Activated CD8-positive, alpha-beta T cell treated with anti-CD3 and anti-CD28 coated beads, Interleukin-2, amount 10 ng/mL, durations not matched to agents 7 days and 5 days (primary cell): ENCODE results near the gene FTSJ3. TPM values are rescaled to one million over a fixed set of nuclear protein-coding genes. Genes with fewer than 3 reads are reported as not detected.
A peak's percentile ranks its signal among the peaks of the same experiment; 100 is the strongest.
"Not testable (repeated sequence)": the region's sequence is repeated elsewhere in the genome, so short reads cannot be mapped to it uniquely, and the experiment has no call there.

Experiments used
- ATAC-seq: fragments of 150-1000 bp; cut with Tn5 transposase; one replicate; pipeline ENCODE4 v1.10.0; 2021; ENCODE audit warnings: moderate library complexity
- CTCF ChIA-PET: fragments of 350-600 bp; sonication (Branson Sonifier 250); formaldehyde crosslinking; loops from one replicate; lab custom pipeline; 2021; ENCODE audit warnings: antibody characterized with exemption; lab: Charles Lee
- POLR2A ChIA-PET: fragments of 350-600 bp; sonication (Branson Sonifier 250); formaldehyde crosslinking; loops from one replicate; lab custom pipeline; 2021; ENCODE audit warnings: antibody characterized with exemption; lab: Charles Lee
- DNase-seq: peaks from one replicate; pipeline ENCODE4 v3.0.0-alpha.2; 2020
- H3K27ac Mint-ChIP-seq: one replicate; pipeline ENCODE4 v1.8.0; 2021; ENCODE audit warnings: mild to moderate bottlenecking, mixed read lengths
- H3K27me3 Mint-ChIP-seq: one replicate; pipeline ENCODE4 v1.8.0; 2021; ENCODE audit warnings: low read depth, mixed read lengths
- H3K36me3 Mint-ChIP-seq: one replicate; pipeline ENCODE4 v1.8.0; 2021; ENCODE audit warnings: low read depth, mixed read lengths
- H3K4me1 Mint-ChIP-seq: one replicate; pipeline ENCODE4 v1.8.0; 2021; ENCODE audit warnings: low read depth, mixed read lengths
- H3K4me3 Mint-ChIP-seq: one replicate; pipeline ENCODE4 v1.8.0; 2021; ENCODE audit warnings: mild to moderate bottlenecking, mixed read lengths
- H3K9me3 Mint-ChIP-seq: one replicate; pipeline ENCODE4 v1.8.0; 2022; ENCODE audit warnings: mixed read lengths; ENCODE audit not compliant: insufficient read depth
- total RNA-seq, 2 experiments: library from RNA; stranded (reverse); gene quantifications; one replicate each; pipeline ENCODE4 v1.2.3, GENCODE V29; 2021

The FTSJ3 gene
- total RNA-seq, 2 experiments from 2014 or later = 58.7 to 62.2 TPM

DNA sequence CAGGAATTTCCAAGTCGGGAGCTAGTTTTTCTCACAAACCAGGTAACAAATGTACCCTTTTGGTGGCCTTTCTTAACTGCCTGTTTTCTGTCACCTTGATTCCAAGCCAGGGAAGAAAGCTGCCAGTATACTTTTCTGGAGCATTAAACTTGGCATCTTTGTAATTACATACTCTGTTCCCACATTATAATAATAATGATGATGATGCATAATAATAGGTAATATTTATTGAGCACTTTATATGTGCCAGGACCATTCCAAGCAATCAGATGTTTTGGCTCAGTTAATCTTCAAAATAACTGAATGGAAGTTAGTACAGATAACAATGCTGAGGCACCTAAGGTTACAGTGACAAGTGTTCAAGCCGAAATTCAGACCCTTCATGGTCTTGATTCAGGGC is 11.3 kb downstream of the FTSJ3 start:
- ChIA-PET POLR2A (interaction anchor here (0.8 kb wide), 1 partner anchor 118 kb away, joined by 3 read pairs; no protein-coding TSS in a partner anchor), CTCF (interaction anchor here (1.2 to 1.6 kb wide), 2 partner anchors 12 to 19 kb away, joined by 4 to 6 read pairs; no protein-coding TSS in a partner anchor)
- no peaks in the 10 kb centered on the region for H3K27me3 Mint-ChIP-seq
- no peak overlapping the region for H3K4me3 Mint-ChIP-seq
- ATAC-seq (no peak), DNase-seq (no peak)
- H3K27ac Mint-ChIP-seq = no peak overlapping the region
- H3K36me3 Mint-ChIP-seq = peaks cover 86% of the 10 kb centered on the region
- H3K9me3 Mint-ChIP-seq = no peaks in the 10 kb centered on the region
- H3K4me1 Mint-ChIP-seq = peaks cover 7% of the 10 kb centered on the region

DNA sequence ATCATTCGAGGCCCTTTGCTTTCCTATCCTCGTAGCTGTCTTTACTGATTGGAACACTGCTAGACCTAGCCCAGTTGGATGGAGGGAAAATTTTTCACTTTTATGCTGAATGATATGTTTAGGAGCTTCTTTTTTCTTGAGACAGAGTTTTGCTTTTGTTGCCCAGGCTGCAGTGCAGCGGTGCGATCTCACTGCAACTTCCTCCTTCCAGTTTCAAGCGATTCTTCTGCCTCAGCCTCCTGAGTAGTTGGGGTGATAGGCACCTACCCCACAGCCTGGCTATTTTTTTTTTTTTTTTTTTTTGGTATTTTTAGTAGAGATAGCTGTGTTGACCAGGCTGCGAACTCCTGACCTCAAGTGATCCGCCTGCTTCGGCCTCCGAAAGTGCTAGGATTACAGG is 17.5 kb downstream of the FTSJ3 start:
- Mint-ChIP-seq H3K4me1 (no peaks in the 10 kb centered on the region), H3K36me3 (peaks cover 78% of the 10 kb centered on the region), H3K27ac (no peak overlapping the region), H3K27me3 (no peaks in the 10 kb centered on the region), H3K4me3 (no peak overlapping the region), H3K9me3 (no peaks in the 10 kb centered on the region)
- CTCF ChIA-PET = interaction anchor here (0.9 to 1.4 kb wide), 5 partner anchors 18 to 111 kb away, joined by 3 to 5 read pairs (median 4); no protein-coding TSS in a partner anchor
- POLR2A ChIA-PET = interaction anchor here (1.1 to 1.2 kb wide), 3 partner anchors 11 to 68 kb away, joined by 4 read pairs; no protein-coding TSS in a partner anchor
- DNase-seq (no peak), ATAC-seq (no peak)

DNA sequence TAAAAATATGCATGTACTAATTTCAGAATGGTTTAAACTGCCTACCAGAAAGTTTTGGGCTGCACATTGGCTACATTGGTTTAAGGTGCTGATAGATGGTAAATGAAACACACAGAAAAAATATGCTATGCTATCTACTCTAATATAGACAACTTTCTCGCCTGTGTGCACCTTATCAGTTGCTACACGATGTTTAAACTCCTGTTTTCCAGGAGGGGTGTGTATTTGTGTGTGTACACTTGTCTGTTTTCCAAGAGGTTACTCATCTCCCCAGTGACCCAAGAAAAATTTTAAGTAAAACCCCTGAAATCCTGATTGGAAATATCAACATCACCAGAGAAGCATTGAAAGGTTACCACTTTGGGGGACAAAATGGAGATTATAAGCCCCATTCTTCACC is 21.9 kb downstream of the FTSJ3 start:
- Mint-ChIP-seq H3K27ac (no peak overlapping the region), H3K4me1 (no peaks in the 10 kb centered on the region), H3K9me3 (no peaks in the 10 kb centered on the region), H3K27me3 (no peaks in the 10 kb centered on the region), H3K4me3 (no peak overlapping the region), H3K36me3 (peaks cover 63% of the 10 kb centered on the region)
- ChIA-PET POLR2A (no interaction called here), CTCF (no interaction called here)
- no peak for DNase-seq
- ATAC-seq = no peak

DNA sequence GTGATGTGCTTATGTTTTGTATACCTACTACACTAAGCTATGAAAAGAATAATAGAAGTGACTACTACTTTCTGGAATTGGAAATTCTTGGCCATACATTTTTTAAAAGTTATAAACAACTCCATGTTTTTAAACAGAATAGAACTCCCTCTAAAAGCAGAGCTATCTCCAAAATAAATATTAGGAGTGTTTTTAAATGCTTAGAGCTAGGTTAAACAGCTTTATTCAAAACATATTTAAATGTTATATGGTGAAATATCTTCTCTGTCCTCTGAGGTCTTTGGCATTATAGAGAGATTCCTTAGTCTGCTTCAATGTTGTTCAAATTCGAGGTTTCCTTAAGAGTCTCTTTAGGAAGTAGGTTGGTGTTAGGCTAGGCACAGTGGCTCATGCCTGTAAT is 23.1 kb downstream of the FTSJ3 start:
- ChIA-PET POLR2A (interaction anchor here (0.9 to 1.5 kb wide), 2 partner anchors 17 to 29 kb away, joined by 3 to 5 read pairs; partner anchors contain the start of gene DDX42), CTCF (interaction anchor here (1.3 to 1.5 kb wide), 2 partner anchors 24 to 107 kb away, joined by 3 to 4 read pairs; no protein-coding TSS in a partner anchor)
- Mint-ChIP-seq H3K36me3 (peaks cover 63% of the 10 kb centered on the region), H3K27me3 (no peaks in the 10 kb centered on the region), H3K4me3 (no peak overlapping the region), H3K4me1 (no peaks in the 10 kb centered on the region), H3K27ac (no peak overlapping the region), H3K9me3 (no peaks in the 10 kb centered on the region)
- no peak for ATAC-seq
- no peak for DNase-seq

DNA sequence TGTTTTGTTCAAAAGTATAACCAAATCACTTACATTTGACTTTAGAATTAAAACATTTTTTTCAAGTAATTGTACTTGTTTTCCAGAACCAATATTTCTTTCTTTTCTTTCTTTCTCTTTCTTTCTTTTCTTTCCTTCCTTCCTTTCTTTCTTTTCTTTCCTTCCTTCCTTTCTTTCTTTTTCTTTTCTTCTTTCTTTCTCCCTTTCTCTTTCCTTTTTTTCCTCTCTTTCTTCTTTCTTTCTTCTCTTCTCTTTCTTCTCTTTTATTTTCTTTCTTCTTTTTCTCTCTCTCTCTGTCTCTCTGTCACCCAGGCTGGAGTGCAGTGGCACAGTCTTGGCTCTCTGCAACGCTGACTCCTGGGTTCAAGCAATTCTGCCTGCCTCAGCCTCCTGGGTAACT is 26.7 kb downstream of the FTSJ3 start:
- H3K27ac Mint-ChIP-seq = no peak overlapping the region
- H3K9me3 Mint-ChIP-seq = no peaks in the 10 kb centered on the region
- POLR2A ChIA-PET = interaction anchor here (1.1 kb wide), 1 partner anchor 9 kb away, joined by 3 read pairs; no protein-coding TSS in a partner anchor
- no peak overlapping the region for H3K4me3 Mint-ChIP-seq
- H3K4me1 Mint-ChIP-seq = no peaks in the 10 kb centered on the region
- no peak for DNase-seq
- no peak for ATAC-seq
- CTCF ChIA-PET = no interaction called here
- H3K36me3 Mint-ChIP-seq = peaks cover 63% of the 10 kb centered on the region
- H3K27me3 Mint-ChIP-seq = no peaks in the 10 kb centered on the region

DNA sequence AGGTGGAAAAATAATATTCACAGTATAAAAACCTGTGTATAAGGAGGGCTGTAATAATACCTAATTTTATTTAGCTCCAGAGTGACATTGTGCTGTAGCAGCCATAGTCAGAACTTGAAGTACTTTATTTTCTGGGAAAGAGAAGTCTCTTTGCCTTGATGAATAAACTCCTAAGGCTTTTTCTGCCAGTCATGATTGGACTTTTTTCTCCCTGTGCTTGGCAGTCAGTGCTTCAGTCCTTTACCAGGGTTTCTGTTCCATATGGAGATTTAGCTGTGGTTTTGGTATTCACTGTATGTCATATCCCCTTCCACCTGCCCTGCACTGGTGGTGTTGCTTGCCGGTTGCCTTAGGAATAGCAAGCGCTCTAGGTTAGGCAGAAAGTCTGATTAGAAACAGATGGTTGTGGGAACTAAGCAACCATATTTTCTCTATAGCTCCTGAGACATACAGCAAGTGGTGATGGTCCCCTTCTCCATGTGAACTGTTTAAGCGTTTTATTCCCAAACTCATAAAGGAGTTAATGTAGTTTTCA is 28.8 kb downstream of the FTSJ3 start:
- Mint-ChIP-seq H3K4me3 (no peak overlapping the region), H3K36me3 (peaks cover 73% of the 10 kb centered on the region), H3K27ac (no peak overlapping the region), H3K9me3 (no peaks in the 10 kb centered on the region), H3K27me3 (no peaks in the 10 kb centered on the region), H3K4me1 (no peaks in the 10 kb centered on the region)
- DNase-seq (no peak), ATAC-seq (no peak)
- ChIA-PET CTCF (interaction anchor here (0.6 kb wide), 1 partner anchor 50 kb away, joined by 3 read pairs; no protein-coding TSS in a partner anchor), POLR2A (no interaction called here)

DNA sequence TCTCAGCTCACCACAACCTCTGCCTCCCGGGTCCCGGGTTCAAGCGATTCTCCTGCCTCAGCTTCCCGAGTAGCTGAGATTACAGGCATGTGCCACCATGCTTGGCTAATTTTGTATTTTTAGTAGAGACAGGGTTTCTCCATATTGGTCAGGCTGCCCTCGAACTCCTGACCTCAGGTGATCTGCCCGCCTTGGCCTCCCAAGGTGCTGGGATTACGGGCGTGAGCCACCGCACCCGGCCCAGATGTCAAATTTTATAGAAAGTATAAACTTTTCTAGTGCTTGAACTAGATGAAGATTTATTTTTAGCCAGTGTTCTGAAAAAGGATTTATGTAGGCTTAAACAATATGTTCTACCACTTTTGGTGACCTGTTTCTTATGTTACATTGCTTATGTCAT is 31.1 kb downstream of the FTSJ3 start:
- H3K27me3 Mint-ChIP-seq, ATAC-seq, H3K4me3 Mint-ChIP-seq, H3K4me1 Mint-ChIP-seq, DNase-seq, H3K27ac Mint-ChIP-seq, POLR2A ChIA-PET, H3K9me3 Mint-ChIP-seq: not testable (repeated sequence)
- CTCF ChIA-PET = interaction anchor here (1.5 kb wide), 1 partner anchor 38 kb away, joined by 6 read pairs; no protein-coding TSS in a partner anchor
- peaks cover 72% of the 10 kb centered on the region for H3K36me3 Mint-ChIP-seq

DNA sequence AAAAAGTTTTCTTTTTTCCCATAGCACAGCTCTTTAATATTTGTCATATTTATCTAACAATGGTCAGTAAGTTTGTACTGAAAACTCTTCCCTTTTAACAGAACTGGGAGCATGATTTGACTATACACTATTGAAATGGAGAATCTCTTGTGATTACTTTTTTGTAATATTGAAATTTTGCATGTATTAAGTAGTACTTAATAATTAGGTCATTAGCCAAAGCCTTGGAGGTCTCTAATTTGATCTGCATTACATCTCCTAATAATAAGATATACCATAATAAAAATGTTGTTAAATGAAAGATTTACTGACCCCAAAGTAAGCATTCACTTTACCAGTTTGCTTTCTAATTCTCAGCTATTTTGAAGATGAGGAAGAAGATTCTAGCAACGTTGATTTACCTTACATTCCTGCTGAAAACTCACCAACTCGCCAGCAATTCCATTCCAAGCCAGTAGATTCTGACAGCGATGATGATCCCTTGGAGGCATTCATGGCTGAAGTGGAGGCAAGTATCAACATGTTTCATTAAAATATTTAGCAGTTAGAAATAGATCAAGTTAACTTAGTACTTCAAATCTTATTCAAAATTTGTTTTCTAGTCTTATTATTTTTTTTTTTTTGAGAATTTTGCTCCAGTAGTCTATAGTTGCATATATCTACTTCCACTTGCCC is 35.3 kb downstream of the FTSJ3 start:
- Mint-ChIP-seq H3K36me3 (peaks cover 53% of the 10 kb centered on the region), H3K4me1 (no peaks in the 10 kb centered on the region), H3K4me3 (no peak overlapping the region), H3K27me3 (no peaks in the 10 kb centered on the region), H3K9me3 (no peaks in the 10 kb centered on the region), H3K27ac (no peak overlapping the region)
- ChIA-PET POLR2A (interaction anchor here (1.4 kb wide), 1 partner anchor 8 kb away, joined by 3 read pairs; no protein-coding TSS in a partner anchor), CTCF (no interaction called here)
- DNase-seq = no peak
- ATAC-seq = no peak

DNA sequence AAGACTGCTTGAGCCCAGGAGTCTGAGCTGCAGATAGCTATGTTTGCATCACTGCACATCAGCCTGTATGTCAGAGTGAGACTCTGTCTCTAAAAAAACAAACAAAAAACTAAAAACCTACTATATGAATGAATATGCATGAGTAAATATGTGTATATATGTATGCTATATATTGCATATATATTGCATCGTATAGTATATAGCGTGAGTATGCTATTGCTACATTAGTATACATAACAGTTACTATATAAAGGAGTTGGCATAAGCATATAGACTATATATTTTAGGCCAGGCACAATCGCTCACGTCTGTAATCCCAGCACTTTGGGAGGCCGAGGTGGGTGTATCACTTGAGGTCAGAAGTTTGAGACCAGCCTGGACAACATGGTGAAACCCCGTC is 37.4 kb downstream of the FTSJ3 start:
- peak; percentile 14 for DNase-seq
- H3K4me1 Mint-ChIP-seq = peaks cover 4% of the 10 kb centered on the region
- POLR2A ChIA-PET = no interaction called here
- no peaks in the 10 kb centered on the region for H3K9me3 Mint-ChIP-seq
- ATAC-seq = no peak
- H3K27ac Mint-ChIP-seq = no peak overlapping the region
- no peaks in the 10 kb centered on the region for H3K27me3 Mint-ChIP-seq
- H3K4me3 Mint-ChIP-seq = no peak overlapping the region
- peaks cover 41% of the 10 kb centered on the region for H3K36me3 Mint-ChIP-seq
- CTCF ChIA-PET = interaction anchor here (1.2 kb wide), 2 partner anchors 21 to 76 kb away, joined by 4 read pairs; no protein-coding TSS in a partner anchor

DNA sequence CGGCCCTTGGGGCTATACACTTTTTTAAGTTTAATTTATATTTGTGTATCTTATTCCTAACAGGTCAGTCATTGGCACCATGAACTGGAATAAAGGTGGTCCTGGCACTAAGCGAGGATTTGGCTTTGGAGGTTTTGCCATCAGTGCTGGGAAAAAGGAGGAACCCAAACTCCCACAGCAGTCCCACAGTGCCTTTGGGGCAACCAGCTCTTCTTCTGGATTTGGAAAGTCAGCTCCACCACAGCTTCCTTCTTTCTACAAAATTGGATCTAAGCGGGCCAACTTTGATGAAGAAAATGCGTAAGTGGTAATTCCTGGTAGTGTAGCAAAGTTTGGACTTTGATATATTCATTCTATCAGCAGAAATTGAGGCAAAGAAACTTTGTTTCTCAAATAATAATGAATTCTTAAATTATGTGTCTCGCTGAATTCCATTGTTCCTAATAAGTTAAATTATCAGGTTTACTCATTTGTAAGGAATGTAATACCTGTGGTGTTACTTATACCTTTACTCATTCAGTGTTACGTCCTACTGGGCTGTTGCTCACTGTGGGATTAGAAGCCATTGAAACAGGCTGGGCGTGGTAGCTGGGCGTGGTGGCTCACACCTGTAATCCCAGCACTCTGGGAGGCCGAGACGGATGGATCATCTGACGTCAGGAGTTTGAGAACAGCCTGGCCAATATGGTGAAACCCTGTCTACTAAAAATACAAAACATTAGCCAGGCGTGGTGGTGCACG is 40.3 kb downstream of the FTSJ3 start:
- ATAC-seq = no peak
- POLR2A ChIA-PET = no interaction called here
- peaks cover 21% of the 10 kb centered on the region for H3K4me1 Mint-ChIP-seq
- CTCF ChIA-PET = interaction anchor here (1.0 to 1.8 kb wide), 2 partner anchors 41 to 61 kb away, joined by 3 to 5 read pairs; no protein-coding TSS in a partner anchor
- peaks cover 34% of the 10 kb centered on the region for H3K36me3 Mint-ChIP-seq
- no peaks in the 10 kb centered on the region for H3K27me3 Mint-ChIP-seq
- no peak overlapping the region for H3K4me3 Mint-ChIP-seq
- H3K9me3 Mint-ChIP-seq = no peaks in the 10 kb centered on the region
- no peak overlapping the region for H3K27ac Mint-ChIP-seq
- peak; percentile 9 for DNase-seq

DNA sequence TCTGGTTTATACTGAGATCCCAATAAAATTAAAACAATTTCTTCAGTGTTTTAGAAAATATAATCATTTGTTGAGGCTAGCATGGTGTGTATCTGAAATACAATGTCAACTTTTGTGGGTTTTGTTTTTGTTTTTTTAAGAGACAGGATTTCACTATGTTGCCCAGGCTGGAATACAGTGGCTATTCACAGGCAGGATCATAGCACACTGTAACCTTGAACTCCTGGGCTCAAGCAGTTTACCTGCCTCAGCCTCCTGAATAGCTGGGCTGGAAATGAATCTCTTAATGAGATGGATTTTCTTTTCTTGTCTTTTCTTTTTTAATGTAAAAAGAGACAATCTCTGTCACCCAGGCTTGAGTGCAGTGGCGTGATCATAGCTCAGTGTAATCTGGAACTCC is 41.3 kb downstream of the FTSJ3 start:
- Mint-ChIP-seq H3K27me3 (no peaks in the 10 kb centered on the region), H3K27ac (no peak overlapping the region), H3K4me3 (no peak overlapping the region), H3K4me1 (peaks cover 21% of the 10 kb centered on the region), H3K36me3 (peaks cover 35% of the 10 kb centered on the region), H3K9me3 (no peaks in the 10 kb centered on the region)
- ATAC-seq (no peak), DNase-seq (no peak)
- ChIA-PET CTCF (interaction anchor here (1.0 to 1.8 kb wide), 3 partner anchors 42 to 235 kb away, joined by 3 to 5 read pairs (median 3); no protein-coding TSS in a partner anchor), POLR2A (no interaction called here)
